H1 (cell line): Measurements from ENCODE around the gene RPL3. TPM values are rescaled to one million over a fixed set of nuclear protein-coding genes. Genes with fewer than 3 reads are reported as not detected.
A peak's percentile ranks its signal among the peaks of the same experiment; 100 is the strongest.

ENCODE experiments used
- CTCF ChIA-PET: fragments of 300-600 bp; sonication (Branson Sonifier 250); formaldehyde crosslinking; loops from one replicate; lab custom pipeline; 2021; ENCODE audit not compliant: partially characterized antibody; lab: Charles Lee
- POLR2A ChIA-PET: fragments of 300-600 bp; sonication (Branson Sonifier 250); formaldehyde crosslinking; loops from one replicate; lab custom pipeline; 2021; ENCODE audit warnings: inconsistent platforms; ENCODE audit not compliant: partially characterized antibody; lab: Charles Lee
- DNase-seq, 2 experiments: peaks; one replicate each; pipeline versions ENCODE4 v3.0.0 to v3.0.0-alpha.2; 2010 to 2022; ENCODE audit warnings: low spot score in 2 of 2, low read depth in 1 of 2, mixed read lengths in 1 of 2
- FAIRE-seq: peaks from 2 replicates; lab custom pipeline; 2011; peaks lifted over from hg19 to GRCh38; lab: Jason Lieb, UNC
- H2AFZ ChIP-seq: 2 replicates; pipeline ENCODE4 v1.8.1; 2012; ENCODE audit warnings: low read length, inconsistent platforms
- H2AK5ac ChIP-seq: 2 replicates; pipeline ENCODE4 v1.6.1; 2013; ENCODE audit warnings: low read depth, low read length
- H2BK120ac ChIP-seq: replicated peaks from 2 replicates; pipeline ENCODE3; 2013; ENCODE audit warnings: low read depth, low read length, inconsistent platforms
- H2BK12ac ChIP-seq: 2 replicates; pipeline ENCODE4 v1.6.1; 2013; ENCODE audit warnings: low read depth, low read length
- H2BK15ac ChIP-seq: 2 replicates; pipeline ENCODE4 v1.6.1; 2013; ENCODE audit warnings: low read length
- H2BK20ac ChIP-seq: 2 replicates; pipeline ENCODE4 v1.6.1; 2013; ENCODE audit warnings: low read length
- H2BK5ac ChIP-seq: 2 replicates; pipeline ENCODE4 v1.6.1; 2013; ENCODE audit warnings: low read depth, low read length
- H3K14ac ChIP-seq: 2 replicates; pipeline ENCODE4 v1.6.1; 2013; ENCODE audit warnings: inconsistent platforms; ENCODE audit not compliant: insufficient read length
- H3K18ac ChIP-seq: 2 replicates; pipeline ENCODE4 v1.6.1; 2013; ENCODE audit warnings: low read length; ENCODE audit errors: extremely low read depth
- H3K23ac ChIP-seq: 2 replicates; pipeline ENCODE4 v1.6.1; 2013; ENCODE audit warnings: inconsistent platforms; ENCODE audit not compliant: insufficient read length
- H3K23me2 ChIP-seq: 2 replicates; pipeline ENCODE4 v1.6.1; 2013; ENCODE audit warnings: low read depth, low read length
- H3K27ac ChIP-seq: 2 replicates; pipeline ENCODE4 v1.6.1; 2011; ENCODE audit warnings: low read depth, low read length, inconsistent platforms
- H3K27me3 ChIP-seq, 4 experiments: replicated peaks in 1 of 4; 1 replicate in 1 of 4; 2 replicates in 3 of 4; pipeline versions ENCODE4 v1.6.1 to v1.8.1; 2011 to 2013; ENCODE audit warnings: low read length in 3 of 4, mild to moderate bottlenecking in 3 of 4, inconsistent platforms in 2 of 4, mixed read lengths in 2 of 4, moderate library complexity in 1 of 4; ENCODE audit not compliant: control insufficient read depth in 3 of 4, insufficient read depth in 3 of 4; ENCODE audit errors: extremely low read depth in 1 of 4
- H3K36me3 ChIP-seq, 4 experiments: 2 replicates each; pipeline versions ENCODE4 v1.6.1 to v1.8.1; 2011 to 2013; ENCODE audit warnings: mild to moderate bottlenecking in 4 of 4, low read length in 3 of 4, moderate library complexity in 2 of 4, control low read depth in 1 of 4, inconsistent platforms in 1 of 4; ENCODE audit not compliant: insufficient read depth in 4 of 4, control insufficient read depth in 2 of 4
- H3K4ac ChIP-seq: replicated peaks from 2 replicates; pipeline ENCODE3; 2013; ENCODE audit warnings: low read length, low read depth, mixed read lengths, inconsistent platforms; ENCODE audit not compliant: insufficient read length
- H3K4me1 ChIP-seq, 4 experiments: replicated peaks in 1 of 4; 1 replicate in 1 of 4; 2 replicates in 3 of 4; pipeline versions ENCODE4 v1.6.1 to v1.8.1; 2011 to 2013; ENCODE audit warnings: low read length in 3 of 4, inconsistent platforms in 2 of 4, mixed read lengths in 1 of 4; ENCODE audit not compliant: insufficient read depth in 4 of 4, control insufficient read depth in 3 of 4
- H3K4me2 ChIP-seq, 2 experiments: 2 replicates each; pipeline versions ENCODE4 v1.6.1 to v1.8.1; 2011 to 2013; ENCODE audit warnings: low read depth in 2 of 2, low read length in 2 of 2, control low read depth in 1 of 2, inconsistent platforms in 1 of 2, mild to moderate bottlenecking in 1 of 2; ENCODE audit not compliant: insufficient read depth in 1 of 2
- H3K4me3 ChIP-seq, 4 experiments: fragments of 200-600, 300-600 bp in 1 of 4; sonication (generic), shearing (Covaris generic), sonication (Bioruptor Twin) in 1 of 4; 2 replicates each; pipeline versions ENCODE4 v1.5.1 to v1.8.1; 2011 to 2016; ENCODE audit warnings: low read length in 4 of 4, low read depth in 3 of 4, control low read depth in 2 of 4, inconsistent platforms in 2 of 4, mild to moderate bottlenecking in 2 of 4, mixed read lengths in 1 of 4, moderate library complexity in 1 of 4; ENCODE audit not compliant: insufficient read depth in 2 of 4; ENCODE audit errors: extremely low read depth in 1 of 4
- H3K56ac ChIP-seq: replicated peaks from 2 replicates; pipeline ENCODE3; 2013; ENCODE audit warnings: low read depth, mild to moderate bottlenecking, mixed read lengths, low read length, inconsistent platforms; ENCODE audit not compliant: insufficient read length
- H3K79me1 ChIP-seq: 2 replicates; pipeline ENCODE4 v1.6.1; 2013; ENCODE audit warnings: low read depth, low read length, control low read depth
- H3K79me2 ChIP-seq, 2 experiments: 2 replicates each; pipeline versions ENCODE4 v1.6.1 to v1.8.1; 2012 to 2013; ENCODE audit warnings: low read length in 2 of 2, mild to moderate bottlenecking in 2 of 2, inconsistent platforms in 1 of 2; ENCODE audit not compliant: insufficient read depth in 2 of 2, control insufficient read depth in 1 of 2
- H3K9ac ChIP-seq, 4 experiments: replicated peaks in 1 of 4; 1 replicate in 1 of 4; 2 replicates in 3 of 4; pipeline versions ENCODE4 v1.6.1 to v1.8.1; 2011 to 2013; ENCODE audit warnings: low read depth in 3 of 4, low read length in 3 of 4, control low read depth in 2 of 4, mild to moderate bottlenecking in 2 of 4, moderate library complexity in 2 of 4, inconsistent platforms in 1 of 4; ENCODE audit errors: extremely low read depth in 1 of 4
- H3K9me3 ChIP-seq, 2 experiments: 2 replicates each; pipeline versions ENCODE4 v1.6.1 to v1.8.1; 2012 to 2013; ENCODE audit warnings: mild to moderate bottlenecking in 2 of 2, moderate library complexity in 2 of 2, control low read depth in 1 of 2, inconsistent platforms in 1 of 2, low read depth in 1 of 2, low read length in 1 of 2, mixed read lengths in 1 of 2; ENCODE audit not compliant: insufficient read depth in 2 of 2
- H4K20me1 ChIP-seq, 2 experiments: replicated peaks in 1 of 2; 2 replicates each; pipeline versions ENCODE3 to v1.8.1; 2011 to 2013; ENCODE audit warnings: inconsistent platforms in 2 of 2, low read length in 2 of 2, mild to moderate bottlenecking in 1 of 2; ENCODE audit not compliant: insufficient read depth in 2 of 2, control insufficient read depth in 1 of 2
- H4K5ac ChIP-seq: 2 replicates; pipeline ENCODE4 v1.6.1; 2013; ENCODE audit warnings: low read length, low read depth, mixed read lengths, inconsistent platforms; ENCODE audit not compliant: insufficient read length
- H4K8ac ChIP-seq: 2 replicates; pipeline ENCODE4 v1.8.0; 2013; ENCODE audit warnings: mild to moderate bottlenecking, moderate library complexity, low read length, inconsistent platforms; ENCODE audit not compliant: insufficient read depth; ENCODE audit errors: extremely low read depth
- H4K91ac ChIP-seq: replicated peaks from 2 replicates; pipeline ENCODE3; 2013; ENCODE audit warnings: low read length, mixed read lengths, inconsistent platforms; ENCODE audit not compliant: insufficient read length
- CTCF ChIP-seq, 3 experiments: IDR thresholded peaks; 1 replicate in 2 of 3; 2 replicates in 1 of 3; pipeline versions ENCODE4 v1.5.1 to v1.6.1; 2011; ENCODE audit warnings: low read length in 3 of 3, mild to moderate bottlenecking in 3 of 3, inconsistent platforms in 2 of 3, low read depth in 1 of 3, moderate library complexity in 1 of 3; ENCODE audit not compliant: insufficient read depth in 1 of 3; ENCODE audit errors: control extremely low read depth in 1 of 3
- HDAC2 ChIP-seq, 2 experiments: fragments of 300-600 bp in 1 of 2; sonication (generic) in 1 of 2; IDR thresholded peaks; 2 replicates each; pipeline ENCODE4 v1.6.1; 2011 to 2012; ENCODE audit warnings: low read depth in 2 of 2, low read length in 2 of 2, mild to moderate bottlenecking in 2 of 2, moderate library complexity in 2 of 2, borderline replicate concordance in 1 of 2, inconsistent platforms in 1 of 2
- KDM1A ChIP-seq: fragments of 200-600, 300-600 bp; sonication (generic); IDR thresholded peaks from 2 replicates; pipeline ENCODE4 v1.7.1; 2016; ENCODE audit warnings: mild to moderate bottlenecking, low read length, borderline replicate concordance
- SP1 ChIP-seq: IDR thresholded peaks from 2 replicates; pipeline ENCODE4 v1.6.1; 2011; ENCODE audit warnings: low read depth, low read length
- WGBS, 2 experiments: shearing (Covaris generic) in 1 of 2; methylation state at CpG; one replicate each; pipeline versions ENCODE4 v1.1.6 to v1.1.7; 2013 to 2015; ENCODE audit warnings: low lambda C conversion rate in 2 of 2, mixed read lengths in 2 of 2, inconsistent platforms in 1 of 2, low coverage in 1 of 2, missing lambda C conversion rate in 1 of 2; ENCODE audit not compliant: insufficient replicate concordance in 2 of 2, insufficient coverage in 1 of 2, insufficient read length in 1 of 2; ENCODE audit errors: extremely low coverage in 1 of 2, missing lambda C conversion rate in 1 of 2; 5-methylcytosine and 5-hydroxymethylcytosine counted together
- polyA plus RNA-seq, 7 experiments: library from polyadenylated mRNA; depleted of rRNA in 3 of 7; stranded (reverse) in 5 of 7; unstranded in 2 of 7; fragments of >200 nt in 5 of 7; fragments of 200-250 nt in 2 of 7; gene quantifications; 1 replicate in 5 of 7; 2 replicates in 1 of 7; 4 replicates in 1 of 7; pipeline versions ENCODE4 v1.2.1 to v1.2.3, GENCODE V29; 2011 to 2013; ENCODE audit warnings: missing spikeins in 2 of 7, mixed read lengths in 2 of 7
- total RNA-seq: library from RNA; stranded (reverse); fragmentation: NEBNext Ultra II Directional; extraction: Animal tissue kit (Norgen Biotek cat#: 25700); gene quantifications from 2 replicates; pipeline ENCODE4 v1.2.1, GENCODE V29; 2021

Gene RPL3
- total and polyA plus RNA-seq, 2 of the 8 experiments (the other 6 are each of a cell fraction or from before 2014, with no cell fraction given) = 2,865 to 5,466 TPM

- H2BK120ac ChIP-seq = no peak overlapping the region
- no peak for FAIRE-seq
- H2BK15ac ChIP-seq = no peak overlapping the region
- peaks cover 5 to 6% of the 10 kb centered on the region in 2 experiments for H4K20me1 ChIP-seq
- POLR2A ChIA-PET = interaction anchor here (0.9 to 22.5 kb wide), 5 partner anchors 10 to 46 kb away, joined by 3 to 413 read pairs (median 3); partner anchors contain the start of gene RPL3
- no peak overlapping the region for H3K4ac ChIP-seq
- no peak overlapping the region for H2AFZ ChIP-seq
- H2BK12ac ChIP-seq = no peak overlapping the region
- H3K4me2 ChIP-seq = peak overlapping the region in 1 of 2 experiments; percentile 21; a peak in 1 of 4 replicates
- 0 out of 2 replicates have a peak overlapping the region, but pooled peaks have one; percentile 1 for H2BK20ac ChIP-seq
- H3K56ac ChIP-seq = no peak overlapping the region
- WGBS, 2 experiments = 91% methylated on average over 7 of the region's 7 CpGs; no CpG with 5 or more reads in 1 of the 2 experiments
- H3K14ac ChIP-seq = no peak overlapping the region
- no peaks in the 10 kb centered on the region for H3K9me3 ChIP-seq
- peaks cover 0 to 5% (median 0%) of the 10 kb centered on the region in 4 experiments; a peak in 2 of 8 replicates for H3K36me3 ChIP-seq
- no peak overlapping the region for H3K23ac ChIP-seq
- H3K27me3 ChIP-seq = 0 out of 7 replicates have a peak, but pooled peaks cover 0 to 2% (median 0%) of the 10 kb centered on the region in 4 experiments
- no peak overlapping the region for H4K8ac ChIP-seq
- H3K79me2 ChIP-seq = peaks cover 0 to 4% of the 10 kb centered on the region in 2 experiments; a peak in 1 of 4 replicates
- H3K4me1 ChIP-seq = peaks cover 4 to 39% (median 26%) of the 10 kb centered on the region in 4 experiments
- no peak overlapping the region for H3K9ac ChIP-seq
- H3K27ac ChIP-seq = no peak overlapping the region
- H3K4me3 ChIP-seq = no peak overlapping the region
- peaks cover 6% of the 10 kb centered on the region; the same call in 1 of the 2 replicates for H3K79me1 ChIP-seq
- no peaks in the 10 kb centered on the region for H3K23me2 ChIP-seq
- TF ChIP-seq KDM1A (peak; percentile 59), SP1 (no peak), CTCF (IDR thresholded peaks at IDR 0.05; ENCODE audit: control extremely low read depth in 1 of 3, insufficient read depth in 1 of 3, low read depth in 1 of 3, low read length in 3 of 3) (0 out of 4 replicates have a peak, but pooled peaks of 1 of the 3 experiments have one; percentile 2), HDAC2 (IDR thresholded peaks at IDR 0.05; ENCODE audit: borderline replicate concordance in 1 of 2, low read depth in 2 of 2, low read length in 2 of 2) (peak in 1 of 2 experiments; percentile 58; a peak in 1 of 4 replicates)
- H3K18ac ChIP-seq = no peak overlapping the region; the same call in 1 of the 2 replicates
- no peak for DNase-seq
- H4K5ac ChIP-seq = no peak overlapping the region
- no peak overlapping the region for H4K91ac ChIP-seq
- CTCF ChIA-PET = no interaction called here
- no peak overlapping the region for H2AK5ac ChIP-seq
- H2BK5ac ChIP-seq = no peak overlapping the region
Observed at GRCh38 chr22:39361496-39361895, 42.1 kb upstream of the RPL3 start.
